GM12892 (cell line): ENCODE data around the gene RAPGEF5.
A peak's percentile ranks its signal among the peaks of the same experiment; 100 is the strongest.
"Not testable (repeated sequence)": the region's sequence is repeated elsewhere in the genome, so short reads cannot be mapped to it uniquely, and the experiment has no call there.

Source experiments
- DNase-seq: peaks from one replicate; pipeline ENCODE4 v3.0.0; 2011; ENCODE audit not compliant: insufficient read length
- FAIRE-seq: peaks from 2 replicates; lab custom pipeline; 2011; peaks lifted over from hg19 to GRCh38; lab: Jason Lieb, UNC
- POLR2A ChIP-seq: IDR thresholded peaks from 2 replicates; pipeline ENCODE4 v1.6.1; 2011; ENCODE audit warnings: low read depth, low read length, control low read depth
- POLR2AphosphoS5 ChIP-seq: IDR thresholded peaks from 2 replicates; pipeline ENCODE4 v1.6.1; 2011; ENCODE audit warnings: low read depth, low read length, control low read depth
- TAF1 ChIP-seq: IDR thresholded peaks from 2 replicates; pipeline ENCODE4 v1.6.1; 2011; ENCODE audit warnings: low read depth, mild to moderate bottlenecking, control low read depth, low read length, borderline replicate concordance

The RAPGEF5 gene

GRCh38 chr7:22114440-22114981 is 242.4 kb downstream of the RAPGEF5 start:
- TF ChIP-seq POLR2A = no peak
- no peak for DNase-seq
- no peak for FAIRE-seq

DNA sequence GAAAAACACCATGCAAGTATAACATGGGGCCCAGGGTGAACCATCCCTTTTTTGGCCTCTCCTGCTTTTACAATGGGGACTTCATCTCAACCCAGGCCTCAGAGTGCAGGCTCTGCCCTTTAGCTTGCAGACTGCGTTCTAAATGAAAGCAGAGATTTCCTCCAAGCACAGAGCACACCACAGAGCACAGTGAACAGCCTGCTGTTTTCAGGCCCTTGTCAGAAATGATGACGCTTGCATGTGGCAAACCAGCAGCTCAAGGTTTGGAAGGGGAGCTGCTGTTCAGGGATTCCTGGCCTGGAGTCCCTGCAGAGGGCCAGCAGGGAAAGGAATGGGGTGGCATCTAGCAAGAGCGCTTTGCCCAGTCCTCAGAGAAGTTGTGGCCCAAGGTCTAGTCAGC is 243.9 kb downstream of the RAPGEF5 start:
- no peak for TF ChIP-seq POLR2A
- no peak for TF ChIP-seq TAF1
- TF ChIP-seq POLR2AphosphoS5 = no peak
- FAIRE-seq = no peak
- no peak for DNase-seq

DNA sequence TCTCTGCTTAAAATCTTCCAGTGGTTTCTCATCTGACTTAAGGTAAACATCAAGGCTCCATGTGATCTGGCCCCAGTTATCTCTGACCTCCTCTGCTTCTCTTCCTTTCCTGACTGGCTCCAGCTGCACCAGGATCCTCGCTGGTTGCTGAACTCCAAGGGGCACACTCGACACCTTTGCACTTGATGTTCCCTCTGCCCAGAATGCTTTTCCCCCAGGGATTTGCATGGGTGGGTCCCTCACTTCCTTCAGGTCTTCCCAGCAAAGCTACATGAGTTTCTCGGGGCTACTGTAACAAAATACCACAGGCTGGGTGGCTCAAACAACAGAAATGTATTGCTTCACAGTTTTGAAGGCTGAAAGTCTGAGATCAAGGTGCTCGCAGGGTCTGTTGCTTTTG is 245.3 kb downstream of the RAPGEF5 start:
- no peak for FAIRE-seq
- TF ChIP-seq POLR2A (no peak), POLR2AphosphoS5 (no peak), TAF1 (no peak)
- no peak for DNase-seq

- FAIRE-seq = peak; percentile 46
- no peak for TF ChIP-seq TAF1
- no peak for DNase-seq
These were observed 246.1 kb downstream of the RAPGEF5 start for GRCh38 chr7:22110881-22111280.

DNA sequence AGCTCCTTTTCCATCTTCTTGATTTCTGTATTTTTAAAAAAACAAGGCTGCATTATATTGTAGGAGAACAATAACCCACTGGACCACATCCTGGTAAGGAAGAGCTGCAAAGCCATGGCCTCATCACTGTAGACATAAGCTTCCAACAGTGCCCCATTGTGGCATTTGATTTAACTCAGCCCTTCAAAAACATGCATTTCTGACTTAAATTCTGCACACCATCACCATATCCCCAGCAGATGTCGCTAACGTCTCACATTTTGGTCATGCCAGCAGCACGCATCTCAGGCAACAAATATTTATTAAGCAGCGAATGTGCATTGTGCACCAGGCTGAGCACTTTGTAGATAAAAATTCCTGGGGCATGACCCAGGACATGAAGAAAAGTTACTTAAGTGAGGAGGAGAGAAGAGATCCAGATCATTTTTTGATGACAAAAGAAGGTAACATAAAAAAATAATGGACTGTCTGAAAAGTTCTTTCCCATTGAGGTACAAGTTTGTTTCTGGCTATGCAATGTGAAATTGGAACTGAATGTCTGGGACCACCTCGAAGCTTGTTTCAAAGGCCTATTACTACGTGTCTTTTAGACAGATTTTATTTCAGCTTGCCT is 246.6 kb downstream of the RAPGEF5 start:
- peak; percentile 88 for FAIRE-seq

DNA sequence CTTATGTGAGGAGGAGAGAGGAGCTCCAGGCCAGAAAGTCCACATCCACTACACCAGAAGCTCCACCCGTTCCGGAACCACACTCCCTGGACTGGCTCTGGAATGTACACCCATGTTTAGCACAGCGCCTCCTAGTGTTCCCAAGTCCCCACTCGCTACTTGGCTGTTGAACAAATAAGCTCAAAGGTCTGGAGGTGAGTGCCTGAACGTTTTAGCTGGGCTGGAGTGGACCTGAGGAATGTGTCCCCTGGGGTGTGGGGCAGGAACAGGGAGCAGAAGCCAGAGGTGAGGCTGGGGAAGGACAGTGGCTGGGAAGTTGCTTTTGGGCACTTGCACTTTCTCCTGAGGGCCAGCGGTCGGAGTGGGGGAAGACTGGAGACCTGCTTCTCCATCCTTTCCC is 247.2 kb downstream of the RAPGEF5 start:
- no peak for DNase-seq
- FAIRE-seq = peak; percentile 68
- TF ChIP-seq TAF1 (no peak), POLR2A (no peak), POLR2AphosphoS5 (no peak)

More for the DNA sequence above, 246.6 kb downstream of the RAPGEF5 start:
- TF ChIP-seq POLR2A = no peak
- TF ChIP-seq TAF1 = no peak
- no peak for TF ChIP-seq POLR2AphosphoS5
- peak; percentile 39 for DNase-seq

DNA sequence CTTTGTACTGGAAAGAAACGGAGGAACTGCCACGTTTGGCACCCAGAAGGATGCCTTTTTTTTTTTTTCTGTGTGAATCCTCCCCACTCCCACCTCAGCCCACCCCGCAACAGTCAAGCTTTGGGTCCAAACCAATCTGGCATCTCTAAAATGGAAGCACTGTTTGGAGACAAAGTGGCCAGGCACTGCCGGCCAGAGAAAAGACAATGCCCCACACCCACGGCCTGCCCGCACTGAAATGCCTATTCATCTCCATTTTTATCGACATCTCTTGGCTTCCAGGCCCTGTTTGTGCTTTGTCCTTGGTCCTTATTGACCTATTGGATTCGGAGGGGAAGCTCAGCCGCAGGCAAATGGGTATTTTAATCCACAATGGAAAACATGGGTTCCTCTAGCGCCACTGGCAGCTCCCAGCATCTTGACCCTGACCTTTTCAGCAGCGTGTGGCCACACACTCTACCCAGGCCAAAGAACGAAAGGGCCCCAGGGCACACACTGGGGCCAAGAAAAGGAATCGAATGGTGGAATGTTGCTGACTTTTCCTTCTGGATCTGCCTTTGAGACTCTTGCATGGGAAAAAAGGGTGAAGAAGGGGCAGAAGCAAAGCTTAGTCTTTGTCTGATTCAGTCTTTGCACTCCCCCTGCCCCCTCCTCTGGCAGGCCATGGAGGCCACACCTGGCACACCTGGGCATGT is 248.7 kb downstream of the RAPGEF5 start:
- FAIRE-seq (no peak), DNase-seq (no peak)
- TF ChIP-seq POLR2A (no peak), TAF1 (no peak), POLR2AphosphoS5 (no peak)

GRCh38 chr7:22105550-22105949 is 251.4 kb downstream of the RAPGEF5 start:
- TF ChIP-seq POLR2AphosphoS5 (no peak), POLR2A (no peak), TAF1 (no peak)
- FAIRE-seq (no peak), DNase-seq (no peak)

- FAIRE-seq (no peak), DNase-seq (no peak)
- TF ChIP-seq POLR2A (no peak), POLR2AphosphoS5 (no peak), TAF1 (no peak)
These were observed 262.3 kb downstream of the RAPGEF5 start for GRCh38 chr7:22094413-22095342.

GRCh38 chr7:22093936-22094335 is 263.0 kb downstream of the RAPGEF5 start:
- FAIRE-seq (no peak), DNase-seq (no peak)
- TF ChIP-seq POLR2AphosphoS5 (no peak), POLR2A (no peak), TAF1 (no peak)

DNA sequence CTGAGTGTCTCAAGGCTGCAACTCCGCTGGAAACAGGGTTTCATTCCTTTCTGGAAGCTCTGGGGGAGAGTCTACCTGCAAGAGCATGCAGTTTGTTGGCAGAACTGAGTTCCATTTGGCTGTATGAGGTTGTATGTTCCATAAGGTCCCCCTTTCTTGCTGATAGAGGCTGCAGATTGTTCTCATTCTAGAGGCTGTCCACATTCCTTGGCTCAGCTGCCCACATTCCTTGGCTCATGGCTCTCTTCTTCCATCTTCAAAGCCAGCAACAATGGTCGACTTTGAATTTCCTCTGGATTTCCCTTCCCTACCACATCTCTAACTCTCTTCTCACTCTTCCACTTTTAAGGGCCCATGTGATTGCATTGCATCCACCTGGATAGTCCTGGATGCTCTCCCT is 264.0 kb downstream of the RAPGEF5 start:
- FAIRE-seq (no peak), DNase-seq (no peak)

GRCh38 chr7:22090958-22091525 is 265.9 kb downstream of the RAPGEF5 start:
- not testable (repeated sequence) for DNase-seq, FAIRE-seq

More for the DNA sequence above, 264.0 kb downstream of the RAPGEF5 start:
- TF ChIP-seq POLR2A = no peak
- no peak for TF ChIP-seq TAF1
- TF ChIP-seq POLR2AphosphoS5 = no peak

DNA sequence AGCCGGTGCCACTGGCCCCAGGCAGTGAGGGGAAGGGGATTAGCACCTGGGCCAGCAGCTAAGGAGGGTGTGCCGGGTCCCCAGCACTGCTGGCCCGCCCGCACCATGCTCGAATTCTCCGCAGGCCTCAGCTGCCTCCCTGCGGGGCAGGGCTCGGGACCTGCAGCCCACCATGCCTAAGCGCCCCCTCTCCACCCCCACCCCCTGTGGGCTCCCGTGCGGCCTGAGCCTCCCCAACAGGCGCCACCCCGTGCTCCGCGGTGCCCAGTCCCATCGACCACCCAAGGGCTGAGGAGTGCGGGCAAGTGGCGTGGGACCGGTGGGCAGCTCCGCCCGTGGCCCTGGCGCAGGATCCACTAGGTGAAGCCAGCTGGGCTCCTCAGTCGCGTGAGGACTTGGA is 266.4 kb downstream of the RAPGEF5 start:
- no peak for DNase-seq
- no peak for TF ChIP-seq POLR2AphosphoS5
- TF ChIP-seq TAF1 = no peak
- TF ChIP-seq POLR2A = no peak
- no peak for FAIRE-seq
